Hepatocyte (in vitro differentiated cells): Measurements from ENCODE around the gene NBDY. TPM values are rescaled to one million over a fixed set of nuclear protein-coding genes. Genes with fewer than 3 reads are reported as not detected.

Experiments
- DNase-seq: peaks from one replicate; pipeline ENCODE4 v3.0.0-alpha.2; 2016; ENCODE audit warnings: low spot score
- H2AFZ ChIP-seq: fragments of 200-600 bp; sonication (generic); 2 replicates; pipeline ENCODE4 v1.6.0; 2016; ENCODE audit warnings: antibody characterized with exemption, mild to moderate bottlenecking
- H3K27ac ChIP-seq: fragments of 200-600 bp; sonication (generic); 2 replicates; pipeline ENCODE4 v1.5.1; 2016; ENCODE audit warnings: mild to moderate bottlenecking
- H3K27me3 ChIP-seq: fragments of 200-600 bp; sonication (generic); 2 replicates; pipeline ENCODE4 v1.6.1; 2016
- H3K36me3 ChIP-seq: fragments of 200-600 bp; sonication (generic); replicated peaks from 2 replicates; pipeline ENCODE4 v1.5.1; 2016; ENCODE audit warnings: low read depth; ENCODE audit not compliant: insufficient read depth
- H3K4me1 ChIP-seq: fragments of 200-600 bp; sonication (generic); 2 replicates; pipeline ENCODE4 v1.5.1; 2016; ENCODE audit warnings: mild to moderate bottlenecking, moderate library complexity; ENCODE audit not compliant: insufficient read depth
- H3K4me2 ChIP-seq: fragments of 200-600 bp; sonication (generic); 2 replicates; pipeline ENCODE4 v1.6.0; 2016
- H3K4me3 ChIP-seq: fragments of 200-600 bp; sonication (generic); 2 replicates; pipeline ENCODE4 v1.5.1; 2016; ENCODE audit warnings: mild to moderate bottlenecking
- H3K79me2 ChIP-seq: fragments of 200-600 bp; sonication (generic); 2 replicates; pipeline ENCODE4 v1.6.0; 2017; ENCODE audit warnings: mild to moderate bottlenecking
- H3K9me2 ChIP-seq: fragments of 200-600 bp; sonication (generic); replicated peaks from 2 replicates; pipeline ENCODE4 v1.6.0; 2017; ENCODE audit warnings: mild to moderate bottlenecking; ENCODE audit not compliant: insufficient read depth
- H3K9me3 ChIP-seq: fragments of 200-600 bp; sonication (generic); 2 replicates; pipeline ENCODE4 v1.5.1; 2016; ENCODE audit warnings: low read depth, mild to moderate bottlenecking
- H4K20me1 ChIP-seq: fragments of 200-600 bp; sonication (generic); 2 replicates; pipeline ENCODE4 v1.6.0; 2016; ENCODE audit warnings: mild to moderate bottlenecking; ENCODE audit not compliant: insufficient read depth, poor library complexity, severe bottlenecking
- EZH2 ChIP-seq: fragments of 200-600 bp; sonication (generic); IDR thresholded peaks from 2 replicates; pipeline ENCODE4 v1.6.1; 2016; ENCODE audit warnings: antibody characterized with exemption, mild to moderate bottlenecking, borderline replicate concordance
- EZH2phosphoT487 ChIP-seq: fragments of 200-600 bp; sonication (generic); IDR thresholded peaks from one replicate; pipeline ENCODE4 v1.6.1; 2018; ENCODE audit warnings: antibody characterized with exemption, mild to moderate bottlenecking, low read depth, moderate library complexity; ENCODE audit not compliant: unreplicated experiment, severe bottlenecking
- WGBS: methylation state at CpG from one replicate; pipeline ENCODE4 v1.1.6; 2016; ENCODE audit warnings: low lambda C conversion rate; ENCODE audit errors: missing lambda C conversion rate; 5-methylcytosine and 5-hydroxymethylcytosine counted together
- polyA plus RNA-seq: library from polyadenylated mRNA; unstranded; fragments of >200 nt; fragmentation: Nextera tagmentation; extraction: Ambion mirVana; gene quantifications from 2 replicates; pipeline ENCODE4 v1.2.1, GENCODE V29; 2016
- total RNA-seq: library from RNA; depleted of rRNA; stranded (reverse); fragments of >200 nt; gene quantifications from 2 replicates; pipeline ENCODE4 v1.2.3, GENCODE V29; 2014
- TF ChIP-seq, protein P1 (sequence below): fragments of 200-600 bp; sonication (generic); IDR thresholded peaks from 2 replicates; pipeline ENCODE4 v1.5.1; 2016; ENCODE audit warnings: antibody characterized with exemption, mild to moderate bottlenecking; ENCODE audit not compliant: poor library complexity

NBDY gene
- total and polyA plus RNA-seq, 2 experiments from 2014 or later, result 20.4 to 166 TPM

- TF ChIP-seq EZH2, result no peak
- TF ChIP-seq EZH2phosphoT487, result no peak
- TF ChIP-seq, protein P1, sequence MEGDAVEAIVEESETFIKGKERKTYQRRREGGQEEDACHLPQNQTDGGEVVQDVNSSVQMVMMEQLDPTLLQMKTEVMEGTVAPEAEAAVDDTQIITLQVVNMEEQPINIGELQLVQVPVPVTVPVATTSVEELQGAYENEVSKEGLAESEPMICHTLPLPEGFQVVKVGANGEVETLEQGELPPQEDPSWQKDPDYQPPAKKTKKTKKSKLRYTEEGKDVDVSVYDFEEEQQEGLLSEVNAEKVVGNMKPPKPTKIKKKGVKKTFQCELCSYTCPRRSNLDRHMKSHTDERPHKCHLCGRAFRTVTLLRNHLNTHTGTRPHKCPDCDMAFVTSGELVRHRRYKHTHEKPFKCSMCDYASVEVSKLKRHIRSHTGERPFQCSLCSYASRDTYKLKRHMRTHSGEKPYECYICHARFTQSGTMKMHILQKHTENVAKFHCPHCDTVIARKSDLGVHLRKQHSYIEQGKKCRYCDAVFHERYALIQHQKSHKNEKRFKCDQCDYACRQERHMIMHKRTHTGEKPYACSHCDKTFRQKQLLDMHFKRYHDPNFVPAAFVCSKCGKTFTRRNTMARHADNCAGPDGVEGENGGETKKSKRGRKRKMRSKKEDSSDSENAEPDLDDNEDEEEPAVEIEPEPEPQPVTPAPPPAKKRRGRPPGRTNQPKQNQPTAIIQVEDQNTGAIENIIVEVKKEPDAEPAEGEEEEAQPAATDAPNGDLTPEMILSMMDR, result no peak
- Histone ChIP-seq H3K4me1 (no peaks in the 10 kb centered on the region), H3K36me3 (no peaks in the 10 kb centered on the region), H3K27me3 (no peaks in the 10 kb centered on the region), H3K9me3 (no peaks in the 10 kb centered on the region), H3K79me2 (no peaks in the 10 kb centered on the region), H3K27ac (no peak overlapping the region), H3K4me3 (no peak overlapping the region), H2AFZ (no peak overlapping the region), H3K4me2 (no peak overlapping the region), H3K9me2 (no peaks in the 10 kb centered on the region), H4K20me1 (no peaks in the 10 kb centered on the region)
- DNase-seq, result no peak
- WGBS, result 67% methylated on average over 11 of the region's 11 CpGs
Measured at GRCh38 chrX:56763556-56764152, 34.6 kb downstream of the NBDY start.

DNA sequence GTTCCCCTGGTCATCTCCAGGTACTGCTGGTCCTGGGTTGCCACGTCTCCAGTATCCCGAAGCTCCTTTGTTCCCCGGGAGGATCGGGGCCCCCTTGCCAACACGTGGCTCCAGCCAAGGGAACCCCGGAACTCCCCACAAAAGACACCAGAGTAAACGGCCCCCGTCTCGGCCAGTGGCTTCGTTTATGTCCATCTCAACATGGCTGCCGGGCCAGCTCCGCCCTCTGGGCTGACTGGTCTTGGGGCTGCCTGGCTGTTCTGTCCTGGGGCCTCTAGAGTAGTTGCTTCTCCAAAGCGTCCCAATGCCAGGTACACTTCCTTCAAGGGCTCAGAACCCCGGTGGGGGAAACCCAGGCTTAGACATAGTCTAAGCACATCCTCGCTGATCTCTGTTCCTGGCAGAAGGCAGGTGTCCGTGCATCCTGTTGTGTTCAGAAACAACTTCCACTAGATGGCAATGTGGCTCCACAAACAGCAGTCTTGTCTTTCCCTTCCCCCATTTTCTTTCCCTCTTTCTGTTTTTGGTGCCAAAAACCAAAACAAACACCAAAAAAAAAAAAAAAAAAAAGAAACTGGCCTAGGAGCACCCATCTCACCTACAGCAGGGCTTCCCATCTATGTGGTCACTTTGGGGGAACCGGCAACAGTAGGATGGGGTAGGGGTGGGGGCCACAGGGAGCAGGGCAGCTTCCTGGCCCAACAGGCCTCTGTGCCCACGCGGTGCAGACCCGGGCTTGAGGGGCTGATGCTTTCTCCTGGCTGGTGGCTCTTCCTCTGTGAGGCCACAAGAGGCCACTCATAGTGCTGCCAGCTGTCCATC is 35.3 kb downstream of the NBDY start:
- Histone ChIP-seq H3K36me3 (no peaks in the 10 kb centered on the region), H3K9me2 (no peaks in the 10 kb centered on the region), H3K4me2 (no peak overlapping the region), H4K20me1 (no peaks in the 10 kb centered on the region), H3K4me1 (no peaks in the 10 kb centered on the region), H3K79me2 (no peaks in the 10 kb centered on the region), H3K27me3 (no peaks in the 10 kb centered on the region), H3K9me3 (no peaks in the 10 kb centered on the region), H2AFZ (no peak overlapping the region), H3K27ac (no peak overlapping the region), H3K4me3 (no peak overlapping the region)
- DNase-seq, result peak; percentile 74
- 58% methylated on average over 20 of the region's 20 CpGs for WGBS
- TF ChIP-seq EZH2, result no peak
- TF ChIP-seq, protein P1, result peak; percentile 51
- TF ChIP-seq EZH2phosphoT487, result no peak

GRCh38 chrX:56764975-56765791 is 36.1 kb downstream of the NBDY start:
- Histone ChIP-seq H4K20me1 (no peaks in the 10 kb centered on the region), H3K27ac (no peak overlapping the region), H3K79me2 (no peaks in the 10 kb centered on the region), H3K36me3 (no peaks in the 10 kb centered on the region), H3K9me3 (no peaks in the 10 kb centered on the region), H3K4me2 (no peak overlapping the region), H3K27me3 (no peaks in the 10 kb centered on the region), H3K4me3 (no peak overlapping the region), H3K4me1 (no peaks in the 10 kb centered on the region), H2AFZ (no peak overlapping the region), H3K9me2 (no peaks in the 10 kb centered on the region)
- no peak for DNase-seq
- TF ChIP-seq EZH2phosphoT487, result no peak
- TF ChIP-seq, protein P1, result no peak
- 72% methylated on average over 15 of the region's 15 CpGs for WGBS
